KMS-11 (cell line): ENCODE results near the gene LDLR.
"Not testable (repeated sequence)": the region's sequence is repeated elsewhere in the genome, so short reads cannot be mapped to it uniquely, and the experiment has no call there.

Experiments
- H2AFZ ChIP-seq: fragments of 200-600 bp; sonication (generic); 2 replicates; pipeline ENCODE4 v1.6.1; 2016; ENCODE audit warnings: antibody characterized with exemption, mixed run types, low read depth
- H3K27ac ChIP-seq: fragments of 200-600 bp; sonication (generic); 2 replicates; pipeline ENCODE4 v1.6.1; 2016; ENCODE audit warnings: mild to moderate bottlenecking, mixed run types
- H3K27me3 ChIP-seq: fragments of 200-600 bp; sonication (generic); 2 replicates; pipeline ENCODE4 v1.6.1; 2017; ENCODE audit warnings: mild to moderate bottlenecking, low read depth, mixed run types, moderate library complexity; ENCODE audit not compliant: insufficient read depth
- H3K36me3 ChIP-seq: fragments of 200-600 bp; sonication (generic); 2 replicates; pipeline ENCODE4 v1.6.1; 2017; ENCODE audit warnings: mild to moderate bottlenecking, mixed run types; ENCODE audit not compliant: insufficient read depth
- H3K4me1 ChIP-seq: fragments of 200-600 bp; sonication (generic); 2 replicates; pipeline ENCODE4 v1.6.1; 2016; ENCODE audit warnings: mild to moderate bottlenecking, low read depth, mixed run types; ENCODE audit not compliant: poor library complexity, severe bottlenecking
- H3K4me2 ChIP-seq: fragments of 200-600 bp; sonication (generic); 2 replicates; pipeline ENCODE4 v1.7.0; 2016; ENCODE audit warnings: mild to moderate bottlenecking, mixed run types
- H3K4me3 ChIP-seq: fragments of 200-600 bp; sonication (generic); IDR thresholded peaks from 2 replicates; pipeline ENCODE4 v1.6.1; 2017; ENCODE audit warnings: low read depth, low read length, mixed read lengths; ENCODE audit not compliant: insufficient read depth
- H3K79me2 ChIP-seq: fragments of 200-600 bp; sonication (generic); 2 replicates; pipeline ENCODE4 v1.6.1; 2016; ENCODE audit warnings: low read depth, mixed run types; ENCODE audit not compliant: insufficient read depth
- H3K9ac ChIP-seq: fragments of 200-600 bp; sonication (generic); 2 replicates; pipeline ENCODE4 v1.6.1; 2016; ENCODE audit warnings: mild to moderate bottlenecking, mixed run types
- H4K20me1 ChIP-seq: fragments of 200-600 bp; sonication (generic); 2 replicates; pipeline ENCODE4 v1.6.1; 2016; ENCODE audit warnings: mild to moderate bottlenecking, mixed run types; ENCODE audit not compliant: insufficient read depth
- CTCF ChIP-seq: fragments of 200-600 bp; sonication (generic); conservative IDR thresholded peaks from 2 replicates; pipeline ENCODE4 v1.6.1; 2017; ENCODE audit warnings: low read depth, mild to moderate bottlenecking, antibody characterized with exemption, low read length, moderate library complexity, mixed read lengths

LDLR gene

GRCh38 chr19:11174336-11174735, 85.1 kb downstream of the LDLR start:
- no peak overlapping the region for H3K27ac ChIP-seq
- no peak overlapping the region for H3K9ac ChIP-seq
- H3K36me3 ChIP-seq = no peaks in the 10 kb centered on the region
- no peaks in the 10 kb centered on the region for H4K20me1 ChIP-seq
- no peak overlapping the region for H3K4me2 ChIP-seq
- no peak overlapping the region for H2AFZ ChIP-seq
- H3K79me2 ChIP-seq = no peaks in the 10 kb centered on the region
- H3K4me3 ChIP-seq = no peak overlapping the region
- no peak for TF ChIP-seq CTCF
- H3K4me1 ChIP-seq = no peaks in the 10 kb centered on the region
- no peaks in the 10 kb centered on the region for H3K27me3 ChIP-seq

DNA sequence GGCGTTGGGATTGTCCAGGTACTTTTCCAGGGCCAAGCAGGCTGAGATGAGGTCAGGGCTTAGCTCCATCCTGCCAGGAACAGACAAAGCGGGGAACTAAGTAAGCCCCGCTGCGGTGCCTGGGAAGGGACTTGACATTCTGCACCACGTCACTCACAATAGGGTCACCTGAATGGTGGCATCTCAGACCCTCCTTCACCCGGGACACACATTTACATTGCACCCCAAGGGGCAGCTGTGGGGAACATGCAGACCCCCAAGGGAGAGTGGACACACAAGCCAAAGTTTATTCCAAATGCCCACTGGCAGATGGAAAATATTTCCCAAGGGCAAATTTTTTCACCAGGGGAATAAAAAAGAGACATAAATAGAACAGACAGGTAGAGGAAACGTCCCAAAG, 86.7 kb downstream of the LDLR start:
- TF ChIP-seq CTCF = no peak
- Histone ChIP-seq H3K4me3 (no peak overlapping the region), H3K4me2 (no peak overlapping the region), H4K20me1 (no peaks in the 10 kb centered on the region), H3K79me2 (no peaks in the 10 kb centered on the region), H3K36me3 (no peaks in the 10 kb centered on the region), H3K27ac (no peak overlapping the region), H3K9ac (no peak overlapping the region), H3K27me3 (no peaks in the 10 kb centered on the region), H3K4me1 (no peaks in the 10 kb centered on the region), H2AFZ (no peak overlapping the region)

- Histone ChIP-seq H3K36me3 (no peaks in the 10 kb centered on the region), H3K79me2 (no peaks in the 10 kb centered on the region), H3K9ac (no peak overlapping the region), H2AFZ (no peak overlapping the region), H3K4me2 (no peak overlapping the region), H3K4me3 (no peak overlapping the region), H3K4me1 (no peaks in the 10 kb centered on the region), H3K27ac (no peak overlapping the region), H3K27me3 (no peaks in the 10 kb centered on the region), H4K20me1 (no peaks in the 10 kb centered on the region)
- TF ChIP-seq CTCF = no peak
Measured at GRCh38 chr19:11176466-11177193, 87.4 kb downstream of the LDLR start.

- Histone ChIP-seq H4K20me1 (no peaks in the 10 kb centered on the region), H3K4me1 (no peaks in the 10 kb centered on the region), H3K4me2 (no peak overlapping the region), H3K27ac (no peak overlapping the region), H3K79me2 (no peaks in the 10 kb centered on the region), H3K36me3 (no peaks in the 10 kb centered on the region), H3K27me3 (no peaks in the 10 kb centered on the region), H2AFZ (no peak overlapping the region), H3K4me3 (no peak overlapping the region), H3K9ac (no peak overlapping the region)
- TF ChIP-seq CTCF = no peak
Measured at GRCh38 chr19:11177592-11177991, 88.3 kb downstream of the LDLR start.

- not testable (repeated sequence) for H3K27ac ChIP-seq, H3K4me3 ChIP-seq, H3K36me3 ChIP-seq, H3K27me3 ChIP-seq, H3K4me1 ChIP-seq, H3K9ac ChIP-seq, H3K4me2 ChIP-seq, H2AFZ ChIP-seq, H4K20me1 ChIP-seq, H3K79me2 ChIP-seq
Measured at GRCh38 chr19:11179145-11179465, 89.8 kb downstream of the LDLR start.
